Heart right ventricle (tissue), 16 donors: ENCODE measurements around the gene TMEM263. TPM values are rescaled to one million over a fixed set of nuclear protein-coding genes. Genes with fewer than 3 reads are reported as not detected.

Source experiments
- ATAC-seq, 8 donors: fragments of 200-7000 bp; cut with Tn5 transposase; one replicate each; pipeline ENCODE4 v1.9.1; 2020; ENCODE audit warnings: mild to moderate bottlenecking in 8 of 8, moderate library complexity in 8 of 8, moderate number of reproducible peaks in 1 of 8
- DNase-seq, 2 donors: peaks; one replicate each; pipeline ENCODE4 v3.0.0-alpha.2; 2020
- H3K27ac ChIP-seq, 10 donors: fragments of 200-600 bp; sonication (generic) in 2 of 10; one replicate each; pipeline versions ENCODE4 v1.5.0 to v1.8.0; 2020 to 2022; ENCODE audit warnings: mild to moderate bottlenecking in 3 of 10
- H3K27me3 ChIP-seq, 7 donors: fragments of 200-600 bp; one replicate each; pipeline ENCODE4 v1.8.0; 2021 to 2022; ENCODE audit warnings: mild to moderate bottlenecking in 2 of 7
- H3K36me3 ChIP-seq, 9 donors: fragments of 200-600 bp; sonication (generic) in 1 of 9; one replicate each; pipeline versions ENCODE4 v1.5.0 to v1.8.0; 2020 to 2022; ENCODE audit warnings: mild to moderate bottlenecking in 2 of 9
- H3K4me1 ChIP-seq, 9 donors: fragments of 200-600 bp; sonication (generic) in 1 of 9; one replicate each; pipeline versions ENCODE4 v1.5.0 to v1.8.0; 2020 to 2022; ENCODE audit warnings: mild to moderate bottlenecking in 4 of 9
- H3K4me3 ChIP-seq, 10 donors: fragments of 200-600 bp; sonication (generic) in 2 of 10; one replicate each; pipeline versions ENCODE4 v1.5.0 to v1.8.0; 2020 to 2022; ENCODE audit warnings: mild to moderate bottlenecking in 7 of 10, moderate library complexity in 2 of 10
- H3K9me3 ChIP-seq, 11 donors: fragments of 200-600 bp in 10 of 11; sonication (generic) in 2 of 11; one replicate each; pipeline versions ENCODE4 v1.5.0 to v1.8.0; 2013 to 2022; ENCODE audit warnings: mild to moderate bottlenecking in 2 of 11, control low read depth in 1 of 11, moderate library complexity in 1 of 11
- WGBS, 2 donors: extraction: QIAGEN DNeasy Blood & Tissue Kit; methylation state at CpG; one replicate each; pipeline ENCODE4 v1.1.7; 2013; ENCODE audit warnings: inconsistent platforms in 1 of 2; 5-methylcytosine and 5-hydroxymethylcytosine counted together
- intact Hi-C, 10 donors: fragments of 100-400 bp; cut with DNase I; formaldehyde crosslinking; loops; one replicate each; pipeline versions ENCODE4 v1.11.1 to v1.14.2; 2022
- polyA plus RNA-seq, 2 donors: library from polyadenylated mRNA; stranded (reverse); fragments of 200-250 nt; gene quantifications; one replicate each; pipeline ENCODE4 v1.2.3, GENCODE V29; 2013
- total RNA-seq, 10 donors: library from RNA; stranded (reverse); fragmentation: NEBNext Ultra II Directional in 3 of 10; extraction: Animal tissue kit (Norgen Biotek cat#: 25700) in 3 of 10; gene quantifications; one replicate each; pipeline versions ENCODE4 v1.2.1 to v1.2.4, GENCODE V29; 2021 to 2023
- TF ChIP-seq, protein P1 (sequence below), 9 donors: fragments of 200-600 bp; sonication (generic) in 2 of 9; IDR thresholded peaks; one replicate each; pipeline versions ENCODE4 v1.5.0 to v1.8.0; 2021 to 2022; ENCODE audit warnings: antibody characterized with exemption in 9 of 9, mild to moderate bottlenecking in 5 of 9, moderate library complexity in 1 of 9
- donor health status: Arrhythmogenic right ventricular cardiomyopathy.
- donor health status: ischemic (EF 13 %, LVEDD 7.1; RV severe dilation, severe dysfunction).
- donor health status: healthy with polysubstance abuse.
- donor health status: DM: no; HTN: yes; CAD: no.
- donor health status: DM: no; HTN: no; CAD: no.
- donor health status: ischemic (EF 25% LVEDD 6.9; RV normal size, moderate dysfunction).
- donor health status: ischemic (EF 25% LVEDD 5.7; RV mildly dilated, moderate dysfunction).
- donor health status: healthy.
- donor health status: DM: yes; HTN: yes; CAD: no.
- donor health status: Ischemic cardiomyopathy.
- donor health status: ischemic (EF 35%, LVEDD 5.7; RV mildly dilated, moderate dysfunction).
- donor health status: nonischemic (EF 11% LVEDD 7.7; RV severe dilation, severe dysfunction).
- donor health status: DM: yes; HTN: yes; CAD: no.
- donor health status: PGD.
- donor health status: ischemic (EF 29% LVEDD 5.4; RV normal size, mild dysfunction).
- donor health status: nonischemic (EF 23%, LVEDD 6.1; RV moderate dilation, normal function).

TMEM263 gene
- total and polyA plus RNA-seq, 12 donors: 15.1 to 47.5 (median 34.6) TPM

DNA sequence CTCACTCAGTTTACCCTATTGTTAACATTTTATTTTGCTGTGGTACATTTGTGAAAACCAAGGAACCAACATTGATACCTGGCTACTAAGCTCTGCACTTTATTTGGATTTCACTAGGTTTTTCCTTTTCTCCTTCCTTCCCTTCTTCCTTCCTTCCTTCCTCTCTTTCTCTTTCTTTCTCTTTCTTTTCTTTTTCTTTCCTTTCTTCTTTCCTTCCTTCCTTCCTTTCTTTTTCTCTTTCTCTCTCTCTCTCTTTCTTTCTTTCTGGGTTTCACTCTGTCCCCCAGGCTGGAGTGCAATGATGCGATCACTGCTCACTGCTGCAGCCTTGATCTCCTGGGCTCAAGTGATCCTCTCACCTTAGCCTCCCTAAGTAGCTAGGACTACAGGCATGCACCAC, 29.1 kb upstream of the TMEM263 start:
- no peak for ATAC-seq
- H3K4me1 ChIP-seq: peaks cover 0 to 5% (median 0%) of the 10 kb centered on the region in 9 donors
- no peaks in the 10 kb centered on the region for H3K9me3 ChIP-seq
- WGBS, 2 donors: 95 to 100% methylated on average over 1 of the region's 1 CpG
- no peak overlapping the region for H3K27ac ChIP-seq
- TF ChIP-seq, protein P1, sequence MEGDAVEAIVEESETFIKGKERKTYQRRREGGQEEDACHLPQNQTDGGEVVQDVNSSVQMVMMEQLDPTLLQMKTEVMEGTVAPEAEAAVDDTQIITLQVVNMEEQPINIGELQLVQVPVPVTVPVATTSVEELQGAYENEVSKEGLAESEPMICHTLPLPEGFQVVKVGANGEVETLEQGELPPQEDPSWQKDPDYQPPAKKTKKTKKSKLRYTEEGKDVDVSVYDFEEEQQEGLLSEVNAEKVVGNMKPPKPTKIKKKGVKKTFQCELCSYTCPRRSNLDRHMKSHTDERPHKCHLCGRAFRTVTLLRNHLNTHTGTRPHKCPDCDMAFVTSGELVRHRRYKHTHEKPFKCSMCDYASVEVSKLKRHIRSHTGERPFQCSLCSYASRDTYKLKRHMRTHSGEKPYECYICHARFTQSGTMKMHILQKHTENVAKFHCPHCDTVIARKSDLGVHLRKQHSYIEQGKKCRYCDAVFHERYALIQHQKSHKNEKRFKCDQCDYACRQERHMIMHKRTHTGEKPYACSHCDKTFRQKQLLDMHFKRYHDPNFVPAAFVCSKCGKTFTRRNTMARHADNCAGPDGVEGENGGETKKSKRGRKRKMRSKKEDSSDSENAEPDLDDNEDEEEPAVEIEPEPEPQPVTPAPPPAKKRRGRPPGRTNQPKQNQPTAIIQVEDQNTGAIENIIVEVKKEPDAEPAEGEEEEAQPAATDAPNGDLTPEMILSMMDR (IDR thresholded peaks at IDR 0.05): no peak
- H3K27me3 ChIP-seq: peaks cover 0 to 98% (median 0%) of the 10 kb centered on the region in 7 donors
- no peak overlapping the region for H3K4me3 ChIP-seq
- no peak for DNase-seq
- intact Hi-C loops: loop anchor here in 1 of 10 donors (10.0 kb wide), 1 partner anchor 542 kb away; no protein-coding TSS in a partner anchor
- H3K36me3 ChIP-seq: no peaks in the 10 kb centered on the region

DNA sequence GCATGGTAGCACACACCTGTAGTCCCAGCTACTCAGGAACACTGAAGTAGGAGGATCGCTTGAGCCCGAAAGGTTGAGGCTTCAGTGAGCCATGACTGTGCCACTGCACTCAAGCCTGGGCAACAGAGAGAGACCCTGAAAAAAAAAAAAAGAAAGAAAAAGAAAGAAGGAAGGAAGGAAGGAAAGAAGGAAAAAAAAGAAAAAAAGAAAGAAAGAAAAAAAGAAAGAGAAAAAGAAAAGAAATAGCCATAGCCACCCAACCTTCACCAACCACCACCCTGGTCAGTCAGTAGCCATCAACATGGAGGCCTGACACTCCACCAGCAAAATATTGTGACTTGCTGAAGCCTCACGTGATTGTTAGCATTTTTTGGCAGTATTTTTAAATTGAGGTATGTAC, 21.4 kb upstream of the TMEM263 start:
- Histone ChIP-seq H3K4me3 (no peak overlapping the region), H3K27me3 (peaks cover 0 to 83% (median 0%) of the 10 kb centered on the region in 7 donors), H3K9me3 (peaks cover 0 to 10% (median 0%) of the 10 kb centered on the region in 11 donors), H3K36me3 (no peaks in the 10 kb centered on the region), H3K27ac (no peak overlapping the region), H3K4me1 (no peaks in the 10 kb centered on the region)
- DNase-seq (no peak), ATAC-seq (no peak)
- TF ChIP-seq, protein P1 (IDR thresholded peaks at IDR 0.05): no peak
- intact Hi-C loops: no loop called here
- WGBS, 2 donors: 84 to 86% methylated on average over 3 of the region's 3 CpGs

DNA sequence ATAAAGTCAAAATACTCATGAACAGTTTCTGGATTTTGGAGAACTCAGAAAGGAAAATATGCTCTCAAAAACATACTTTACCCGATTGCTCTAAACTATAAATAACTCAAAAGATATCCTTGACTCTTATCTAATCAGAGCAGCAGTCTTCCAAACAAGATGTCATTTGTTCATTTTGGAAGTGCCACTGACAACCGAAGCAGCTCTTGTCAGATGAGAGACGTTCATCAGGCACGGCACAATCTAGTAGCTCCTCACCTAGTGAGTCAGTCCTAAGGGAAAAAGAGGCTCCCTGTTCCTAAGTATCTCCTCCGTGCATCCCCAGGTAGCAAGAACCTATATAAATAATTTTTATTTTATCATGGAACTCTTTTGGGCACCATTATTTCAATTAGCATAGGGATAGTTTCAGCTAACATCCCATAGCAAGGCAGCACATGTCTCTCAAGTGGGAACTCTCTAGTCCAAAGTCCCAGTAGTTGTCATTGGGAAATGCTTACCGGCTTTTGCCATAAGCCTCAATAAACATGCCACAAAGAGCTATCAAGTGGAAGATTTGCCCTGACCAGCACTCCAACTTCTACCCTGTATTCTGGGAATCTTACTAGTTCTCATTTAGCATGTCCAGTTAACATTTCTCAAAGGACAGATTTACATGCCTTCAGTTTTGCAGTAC, 14.1 kb upstream of the TMEM263 start:
- 31 to 33% methylated on average over 6 of the region's 6 CpGs for WGBS, 2 donors
- Histone ChIP-seq H3K4me1 (peaks cover 0 to 17% (median 5%) of the 10 kb centered on the region in 9 donors), H3K27me3 (peaks cover 0 to 42% (median 0%) of the 10 kb centered on the region in 7 donors), H3K4me3 (no peak overlapping the region), H3K9me3 (peaks cover 0 to 17% (median 0%) of the 10 kb centered on the region in 11 donors), H3K27ac (peak overlapping the region in 1 of 10 donors; percentile 62), H3K36me3 (no peaks in the 10 kb centered on the region)
- ATAC-seq (no peak), DNase-seq (no peak)
- TF ChIP-seq, protein P1 (IDR thresholded peaks at IDR 0.05): no peak
- intact Hi-C loops: no loop called here

DNA sequence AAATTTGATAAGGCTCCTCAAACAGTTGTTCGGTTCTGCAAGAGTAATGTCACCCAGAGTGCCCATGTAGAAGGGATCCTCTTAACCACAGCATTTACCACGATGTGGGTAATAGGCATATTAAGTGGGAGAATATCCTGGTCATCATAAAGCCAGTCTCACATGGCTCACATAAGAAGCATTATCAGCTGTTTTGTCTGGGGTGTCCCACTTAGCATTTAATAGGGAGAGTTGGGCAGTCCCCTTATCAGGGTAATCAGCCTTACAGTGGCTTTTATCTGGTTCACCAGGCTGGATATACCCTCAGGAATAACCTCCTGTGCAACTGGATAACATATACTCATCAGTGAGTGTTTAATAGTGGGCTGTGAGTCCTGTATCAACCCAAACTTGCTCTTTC, 12.9 kb upstream of the TMEM263 start:
- 90% methylated on average over 2 of the region's 2 CpGs for WGBS, 2 donors
- H3K27ac ChIP-seq: no peak overlapping the region
- ATAC-seq (no peak), DNase-seq (no peak)
- intact Hi-C loops: no loop called here
- TF ChIP-seq, protein P1 (IDR thresholded peaks at IDR 0.05): no peak
- H3K27me3 ChIP-seq: peaks cover 0 to 38% (median 0%) of the 10 kb centered on the region in 7 donors
- peaks cover 0 to 17% (median 5%) of the 10 kb centered on the region in 9 donors for H3K4me1 ChIP-seq
- no peaks in the 10 kb centered on the region for H3K36me3 ChIP-seq
- H3K9me3 ChIP-seq: peaks cover 0 to 17% (median 0%) of the 10 kb centered on the region in 11 donors
- no peak overlapping the region for H3K4me3 ChIP-seq
